WTC11 (cell line): ENCODE results near the gene NTMT1. TPM values are rescaled to one million over a fixed set of nuclear protein-coding genes. Genes with fewer than 3 reads are reported as not detected.

Experiments
- ATAC-seq: fragments of 200-7000 bp; cut with Tn5 transposase; 2 replicates; pipeline ENCODE4 v1.10.0; 2021; ENCODE audit warnings: mild to moderate bottlenecking, moderate library complexity
- CTCF ChIA-PET: fragments of 300-600 bp; sonication (Branson Sonifier 250); formaldehyde crosslinking; loops from one replicate; lab custom pipeline; 2021; ENCODE audit warnings: antibody characterized with exemption; lab: Charles Lee
- POLR2A ChIA-PET: fragments of 350-600 bp; sonication (Branson Sonifier 250); formaldehyde crosslinking; loops from one replicate; lab custom pipeline; 2021; ENCODE audit warnings: antibody characterized with exemption; lab: Charles Lee
- DNase-seq: peaks from one replicate; pipeline ENCODE4 v3.0.0; 2021; ENCODE audit warnings: low spot score
- H3K27ac Mint-ChIP-seq: 2 replicates; pipeline ENCODE4 v1.8.0; 2021; ENCODE audit warnings: mixed read lengths
- H3K27me3 Mint-ChIP-seq: 2 replicates; pipeline ENCODE4 v1.8.0; 2021; ENCODE audit warnings: low read depth, mild to moderate bottlenecking, moderate library complexity, mixed read lengths
- H3K36me3 Mint-ChIP-seq: 2 replicates; pipeline ENCODE4 v1.8.0; 2021; ENCODE audit warnings: mixed read lengths
- H3K4me1 Mint-ChIP-seq: 2 replicates; pipeline ENCODE4 v1.8.0; 2022; ENCODE audit warnings: mixed read lengths
- H3K4me3 Mint-ChIP-seq: 2 replicates; pipeline ENCODE4 v1.8.0; 2021; ENCODE audit warnings: mild to moderate bottlenecking, moderate library complexity, mixed read lengths
- H3K9me3 Mint-ChIP-seq: 2 replicates; pipeline ENCODE4 v1.8.0; 2021; ENCODE audit warnings: mixed read lengths
- AR ChIP-seq: fragments of 250-450 bp; sonication (Bioruptor Pico); IDR thresholded peaks from 2 replicates; pipeline ENCODE4 v1.9.0; 2021; ENCODE audit warnings: mild to moderate bottlenecking
- ATF2 ChIP-seq: sonication (generic); formaldehyde crosslinking; IDR thresholded peaks from 2 replicates; pipeline ENCODE4 v1.8.1; 2022; ENCODE audit warnings: low read depth, missing genetic modification reagents, borderline replicate concordance
- CREB1 ChIP-seq: sonication (generic); formaldehyde crosslinking; IDR thresholded peaks from 2 replicates; pipeline ENCODE4 v1.8.0; 2023; ENCODE audit warnings: mild to moderate bottlenecking, missing genetic modification reagents
- CTCF ChIP-seq: fragments of 200-600 bp; IDR thresholded peaks from 2 replicates; pipeline ENCODE4 v1.8.0; 2022; ENCODE audit warnings: antibody characterized with exemption
- FOXK1 ChIP-seq: sonication (generic); formaldehyde crosslinking; IDR thresholded peaks from 2 replicates; pipeline ENCODE4 v1.8.0; 2022; ENCODE audit warnings: mild to moderate bottlenecking, moderate library complexity, missing genetic modification reagents
- FOXP1 ChIP-seq: sonication (generic); formaldehyde crosslinking; IDR thresholded peaks from 2 replicates; pipeline ENCODE4 v1.8.0; 2022; ENCODE audit warnings: missing genetic modification reagents, mild to moderate bottlenecking, moderate library complexity, borderline replicate concordance
- GRHL2 ChIP-seq: fragments of 250-450 bp; sonication (Bioruptor Pico); IDR thresholded peaks from 2 replicates; pipeline ENCODE4 v1.8.0; 2022; ENCODE audit warnings: mild to moderate bottlenecking, moderate library complexity; ENCODE audit not compliant: insufficient replicate concordance, severe bottlenecking
- IRF1 ChIP-seq: sonication (generic); formaldehyde crosslinking; IDR thresholded peaks from 2 replicates; pipeline ENCODE4 v1.8.0; 2023; ENCODE audit warnings: missing genetic modification reagents
- MLX ChIP-seq: sonication (generic); formaldehyde crosslinking; IDR thresholded peaks from 2 replicates; pipeline ENCODE4 v1.8.1; 2023; ENCODE audit warnings: mild to moderate bottlenecking, missing genetic modification reagents, moderate library complexity
- NFE2L1 ChIP-seq: sonication (generic); formaldehyde crosslinking; IDR thresholded peaks from 2 replicates; pipeline ENCODE4 v1.8.1; 2023; ENCODE audit warnings: missing genetic modification reagents
- NR3C1 ChIP-seq: sonication (generic); formaldehyde crosslinking; conservative IDR thresholded peaks from 2 replicates; pipeline ENCODE4 v1.8.1; 2023; ENCODE audit warnings: low read depth, mild to moderate bottlenecking, missing genetic modification reagents
- PREB ChIP-seq: sonication (generic); formaldehyde crosslinking; IDR thresholded peaks from 2 replicates; pipeline ENCODE4 v1.8.1; 2022; ENCODE audit warnings: mild to moderate bottlenecking, missing genetic modification reagents, moderate library complexity, borderline replicate concordance
- STAT6 ChIP-seq: sonication (generic); formaldehyde crosslinking; conservative IDR thresholded peaks from 2 replicates; pipeline ENCODE4 v1.8.1; 2023; ENCODE audit warnings: mild to moderate bottlenecking, low read depth, missing genetic modification reagents, moderate library complexity
- TCF7 ChIP-seq: sonication (generic); formaldehyde crosslinking; IDR thresholded peaks from 2 replicates; pipeline ENCODE4 v1.8.0; 2022; ENCODE audit warnings: mild to moderate bottlenecking, low read depth, missing genetic modification reagents, moderate library complexity
- TP53 ChIP-seq: sonication (generic); formaldehyde crosslinking; IDR thresholded peaks from 2 replicates; pipeline ENCODE4 v1.8.1; 2023; ENCODE audit warnings: mild to moderate bottlenecking, missing genetic modification reagents
- ZMAT4 ChIP-seq: fragments of 250-450 bp; sonication (Bioruptor Pico); IDR thresholded peaks from 2 replicates; pipeline ENCODE4 v1.9.0; 2021; ENCODE audit warnings: mild to moderate bottlenecking
- ZNF121 ChIP-seq: sonication (generic); formaldehyde crosslinking; IDR thresholded peaks from 2 replicates; pipeline ENCODE4 v1.8.0; 2023; ENCODE audit warnings: missing genetic modification reagents
- ZNF138 ChIP-seq: sonication (generic); formaldehyde crosslinking; conservative IDR thresholded peaks from 2 replicates; pipeline ENCODE4 v1.8.1; 2022; ENCODE audit warnings: mild to moderate bottlenecking, moderate library complexity, missing genetic modification reagents
- total RNA-seq: library from RNA; stranded (reverse); gene quantifications from 3 replicates; pipeline ENCODE4 v1.2.3, GENCODE V29; 2021

The NTMT1 gene
- total RNA-seq, 1 experiment from 2014 or later = 71.1 TPM

- H3K36me3 Mint-ChIP-seq = no peaks in the 10 kb centered on the region
- no peaks in the 10 kb centered on the region; the same call in 1 of the 2 replicates for H3K27me3 Mint-ChIP-seq
- ChIA-PET POLR2A (no interaction called here), CTCF (interaction anchor here (0.9 to 1.3 kb wide), 3 partner anchors 11 to 55 kb away, joined by 4 read pairs; no protein-coding TSS in a partner anchor)
- no peaks in the 10 kb centered on the region for H3K9me3 Mint-ChIP-seq
- H3K4me3 Mint-ChIP-seq = no peak overlapping the region
- no peak overlapping the region for H3K27ac Mint-ChIP-seq
- ATAC-seq = no peak
- DNase-seq = no peak
- no peak for TF ChIP-seq GRHL2 (CRISPR knock-in tag)
- no peak for TF ChIP-seq TP53
- no peak for TF ChIP-seq ZNF138
- no peak for TF ChIP-seq NR3C1 (CRISPR knock-in tag)
- TF ChIP-seq NFE2L1 = no peak
- TF ChIP-seq MLX = no peak
- TF ChIP-seq FOXP1 (CRISPR knock-in tag) = no peak
- no peak for TF ChIP-seq ZMAT4 (CRISPR knock-in tag)
- TF ChIP-seq IRF1 (CRISPR knock-in tag) = no peak
- TF ChIP-seq FOXK1 (CRISPR knock-in tag) = no peak
- no peak for TF ChIP-seq AR (CRISPR knock-in tag)
- TF ChIP-seq ZNF121 = no peak
- no peak for TF ChIP-seq TCF7 (CRISPR knock-in tag)
- no peak for TF ChIP-seq STAT6 (CRISPR knock-in tag)
- no peak for TF ChIP-seq ATF2
- TF ChIP-seq CREB1 (CRISPR knock-in tag) = no peak
- TF ChIP-seq PREB (CRISPR knock-in tag) = no peak
- TF ChIP-seq CTCF = no peak
- TF ChIP-seq, all 79 proteins: peak for 0
- H3K4me1 Mint-ChIP-seq = peaks cover 11% of the 10 kb centered on the region
Observed at GRCh38 chr9:129682381-129682780, 56.4 kb downstream of the NTMT1 start.
